ENCODE data around the gene COL4A2.

The COL4A2 gene

GRCh38 chr13:110484290-110485048, 177.4 kb downstream of the COL4A2 start:
- no peak for TF ChIP-seq CTCF (IDR thresholded peaks at IDR 0.05)

GRCh38 chr13:110485604-110486003, 178.5 kb downstream of the COL4A2 start:
- TF ChIP-seq CTCF (IDR thresholded peaks at IDR 0.05): no peak

- no peak for TF ChIP-seq CTCF (IDR thresholded peaks at IDR 0.05)
Measured at GRCh38 chr13:110486061-110486715, 179.1 kb downstream of the COL4A2 start.

- TF ChIP-seq CTCF (IDR thresholded peaks at IDR 0.05): no peak
Measured at GRCh38 chr13:110490009-110490770, 183.1 kb downstream of the COL4A2 start.

- no peak for TF ChIP-seq CTCF (IDR thresholded peaks at IDR 0.05)
Measured at GRCh38 chr13:110491869-110492678, 185.0 kb downstream of the COL4A2 start.

- no peak for TF ChIP-seq CTCF (IDR thresholded peaks at IDR 0.05)
Measured at GRCh38 chr13:110492679-110493593, 185.9 kb downstream of the COL4A2 start.
